HL-60/S4 (cell line): ENCODE measurements around the gene DCBLD2.

Source experiments
- in situ Hi-C: fragments of 300-500 bp; cut with MboI; formaldehyde crosslinking; loops from 2 replicates; pipeline ENCODE4 v1.14.3; 2022; ENCODE audit warnings: low sequenced_read_pairs

The DCBLD2 gene

GRCh38 chr3:98772022-98772421, 129.5 kb downstream of the DCBLD2 start:
- in situ Hi-C loops: no loop called here

GRCh38 chr3:98770261-98771039, 131.0 kb downstream of the DCBLD2 start:
- in situ Hi-C loops: no loop called here

- in situ Hi-C loops: no loop called here
These were observed 132.0 kb downstream of the DCBLD2 start for GRCh38 chr3:98769448-98769847.

GRCh38 chr3:98768961-98769360, 132.5 kb downstream of the DCBLD2 start:
- in situ Hi-C loops: no loop called here

- in situ Hi-C loops: no loop called here
These were observed 134.6 kb downstream of the DCBLD2 start for GRCh38 chr3:98766924-98767323.

GRCh38 chr3:98765721-98766120, 135.8 kb downstream of the DCBLD2 start:
- in situ Hi-C loops: no loop called here

- in situ Hi-C loops: no loop called here
These were observed 137.0 kb downstream of the DCBLD2 start for GRCh38 chr3:98764472-98764884.

- in situ Hi-C loops: no loop called here
These were observed 137.6 kb downstream of the DCBLD2 start for GRCh38 chr3:98763819-98764418.

- in situ Hi-C loops: no loop called here
These were observed 138.4 kb downstream of the DCBLD2 start, which contains the start of gene ST3GAL6 for GRCh38 chr3:98763076-98763475. Gene ST3GAL6, plus strand, starts transcription at chr3:98763340. Its CDS starts 5,101 bp downstream, at chr3:98768441.

GRCh38 chr3:98761643-98762229, 139.8 kb downstream of the DCBLD2 start:
- in situ Hi-C loops: no loop called here

- in situ Hi-C loops: no loop called here
These were observed 141.9 kb downstream of the DCBLD2 start for GRCh38 chr3:98759629-98760028.

GRCh38 chr3:98755601-98756000, 145.9 kb downstream of the DCBLD2 start:
- in situ Hi-C loops: no loop called here

- in situ Hi-C loops: no loop called here
These were observed 147.0 kb downstream of the DCBLD2 start for GRCh38 chr3:98754483-98754882.

- in situ Hi-C loops: no loop called here
These were observed 151.1 kb downstream of the DCBLD2 start for GRCh38 chr3:98750276-98750919.

- in situ Hi-C loops: no loop called here
These were observed 154.6 kb downstream of the DCBLD2 start for GRCh38 chr3:98746882-98747281.

- in situ Hi-C loops: no loop called here
These were observed 155.4 kb downstream of the DCBLD2 start for GRCh38 chr3:98746122-98746521.
